ENCODE results near the gene SPRY1. TPM values are rescaled to one million over a fixed set of nuclear protein-coding genes. Genes with fewer than 3 reads are reported as not detected.

The SPRY1 gene, protein sequence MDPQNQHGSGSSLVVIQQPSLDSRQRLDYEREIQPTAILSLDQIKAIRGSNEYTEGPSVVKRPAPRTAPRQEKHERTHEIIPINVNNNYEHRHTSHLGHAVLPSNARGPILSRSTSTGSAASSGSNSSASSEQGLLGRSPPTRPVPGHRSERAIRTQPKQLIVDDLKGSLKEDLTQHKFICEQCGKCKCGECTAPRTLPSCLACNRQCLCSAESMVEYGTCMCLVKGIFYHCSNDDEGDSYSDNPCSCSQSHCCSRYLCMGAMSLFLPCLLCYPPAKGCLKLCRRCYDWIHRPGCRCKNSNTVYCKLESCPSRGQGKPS
- total RNA-seq = 10 to 100 TPM; 31.8 to 65.2 (median 48.4) TPM

DNA sequence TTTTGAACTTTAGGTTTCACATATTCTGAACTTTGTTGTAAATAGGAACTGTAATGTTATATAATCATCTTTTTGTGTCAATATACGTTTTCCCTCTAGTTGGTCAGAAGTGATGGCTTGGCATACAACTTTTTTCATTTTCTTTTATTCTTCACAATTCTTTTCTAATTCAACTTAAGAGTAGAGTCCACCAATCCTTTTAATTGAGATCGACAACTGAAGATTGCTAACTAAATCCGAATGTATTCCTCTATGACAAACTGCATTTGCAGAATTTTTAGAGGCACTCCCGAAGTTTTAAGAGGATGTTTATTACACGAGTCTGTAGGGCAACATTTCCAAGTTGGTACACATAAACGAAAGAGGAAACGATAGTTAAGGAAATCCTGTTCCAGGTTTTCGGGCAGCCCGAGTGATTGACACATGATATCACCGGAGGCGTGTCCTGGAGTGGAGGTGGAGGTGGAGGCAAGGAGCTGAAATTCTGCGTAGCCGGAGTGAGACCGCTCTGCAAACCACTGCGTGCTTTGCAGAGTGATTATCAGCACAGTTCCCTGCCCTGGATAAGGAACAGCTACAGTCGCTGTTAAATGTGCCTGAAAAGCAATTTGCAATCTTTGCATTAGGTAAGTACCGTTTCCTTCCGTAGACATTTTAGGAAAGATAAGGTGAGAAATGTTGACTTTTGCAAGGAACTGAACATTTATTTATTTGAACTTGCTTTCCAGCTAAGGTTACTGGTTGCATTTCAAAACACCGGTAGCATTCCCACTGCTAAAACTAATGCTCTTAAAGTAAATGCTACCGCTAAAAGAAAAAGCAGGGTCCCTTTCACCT, at the start of gene SPRY1:
SPRY1 (plus strand) TSS at position 489 of the 837 bp plus-strand sequence. CDS start 4,797 bp downstream, outside the sequence.
- Mint-ChIP-seq H3K4me3 (peak within 1 kb of the TSS; percentile 85), H3K9me3 (no peaks in the 10 kb centered on the region), H3K4me1 (ENCODE audit: low read depth) (peaks cover 30% of the 10 kb centered on the region), H3K36me3 (ENCODE audit: insufficient read depth) (peaks cover 8% of the 10 kb centered on the region), H3K27me3 (ENCODE audit: low read depth) (peaks cover 26% of the 10 kb centered on the region)
- peak; percentile 50 to 51 for ATAC-seq
- DNase-seq = peak; percentile 67

DNA sequence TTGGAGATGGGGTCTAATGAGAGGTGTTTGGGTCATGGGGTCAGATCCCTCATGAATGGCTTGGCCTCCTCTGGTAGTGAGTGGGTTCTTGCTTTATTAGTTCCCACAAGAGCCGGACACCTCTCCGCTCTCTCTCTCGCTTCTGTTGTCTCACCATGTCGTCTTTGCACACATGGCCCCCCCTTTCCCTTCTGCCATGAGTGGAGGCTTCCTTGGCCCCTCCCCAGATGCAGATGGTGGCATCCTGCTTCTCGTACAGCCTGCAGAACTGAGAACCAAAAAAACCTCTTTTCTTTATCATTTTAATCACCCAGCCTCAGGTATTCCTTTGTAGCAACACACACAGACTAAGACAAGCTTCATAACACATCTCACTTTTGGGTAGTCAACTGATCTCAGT, 49.6 kb upstream of the SPRY1 start:
- Mint-ChIP-seq H3K36me3 (ENCODE audit: insufficient read depth) (no peaks in the 10 kb centered on the region), H3K4me1 (ENCODE audit: low read depth) (no peaks in the 10 kb centered on the region), H3K4me3 (no peak overlapping the region), H3K9me3 (no peaks in the 10 kb centered on the region), H3K27me3 (ENCODE audit: low read depth) (no peaks in the 10 kb centered on the region)
- DNase-seq (no peak), ATAC-seq (no peak)

DNA sequence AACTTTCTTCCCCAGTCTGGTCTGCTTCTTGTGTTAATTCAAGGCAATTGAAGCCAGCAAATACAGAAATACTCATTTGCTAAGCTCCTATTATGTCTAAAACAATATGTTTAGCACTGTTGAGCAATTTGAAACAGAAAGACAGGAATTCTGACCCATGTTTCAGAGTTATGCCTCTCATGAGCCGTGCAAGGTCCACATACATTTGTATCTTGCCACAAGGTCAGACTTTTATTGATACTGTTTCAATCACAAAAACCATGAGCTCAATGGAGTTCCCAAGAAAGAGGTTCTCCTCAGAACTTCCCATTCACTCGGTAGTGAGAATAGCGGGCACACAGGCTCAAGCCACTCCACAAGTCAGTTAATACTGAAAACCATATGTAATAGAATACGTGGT, 47.6 kb upstream of the SPRY1 start:
- Mint-ChIP-seq H3K9me3 (no peaks in the 10 kb centered on the region), H3K4me1 (ENCODE audit: low read depth) (peaks cover 6% of the 10 kb centered on the region), H3K36me3 (ENCODE audit: insufficient read depth) (no peaks in the 10 kb centered on the region), H3K4me3 (no peak overlapping the region), H3K27me3 (ENCODE audit: low read depth) (no peaks in the 10 kb centered on the region)
- DNase-seq (no peak), ATAC-seq (no peak)

DNA sequence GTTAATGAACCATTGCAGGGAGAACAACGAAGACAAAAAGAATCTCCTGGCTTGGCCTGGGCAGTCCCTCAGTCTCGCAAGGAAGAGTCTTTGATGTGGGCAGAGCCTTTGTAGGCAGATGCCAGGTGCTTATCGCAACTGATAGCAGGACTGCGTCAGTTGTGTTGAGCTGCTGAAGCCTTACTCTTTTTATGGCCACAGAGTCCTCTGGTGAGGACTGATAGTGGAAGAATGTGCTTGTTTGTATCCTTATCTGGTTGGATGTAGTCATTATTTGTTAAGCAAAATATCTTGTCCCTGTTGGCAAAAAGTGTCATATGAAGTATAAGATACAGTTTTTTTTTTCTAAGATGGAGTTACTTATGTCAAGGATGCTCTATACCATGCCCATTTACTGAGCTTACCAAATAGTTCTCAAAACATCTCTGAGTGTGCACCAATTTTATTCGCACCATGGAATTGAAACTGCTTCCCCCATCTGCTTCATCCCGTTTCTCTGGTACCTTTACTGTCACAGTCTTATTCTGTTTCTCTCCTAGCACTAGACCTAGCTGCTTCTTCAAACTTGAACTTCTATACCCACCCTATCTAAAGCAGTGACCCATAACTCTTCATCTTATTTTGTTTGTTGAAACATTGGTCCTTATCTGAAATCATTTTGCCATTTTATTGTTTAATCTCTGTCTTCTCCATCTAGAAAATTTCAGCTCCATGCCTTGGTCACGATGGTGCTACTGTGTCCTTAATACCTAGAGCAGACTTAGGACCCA, 47.0 kb upstream of the SPRY1 start:
- Mint-ChIP-seq H3K27me3 (ENCODE audit: low read depth) (no peaks in the 10 kb centered on the region), H3K4me3 (no peak overlapping the region), H3K9me3 (no peaks in the 10 kb centered on the region), H3K4me1 (ENCODE audit: low read depth) (peaks cover 6% of the 10 kb centered on the region), H3K36me3 (ENCODE audit: insufficient read depth) (no peaks in the 10 kb centered on the region)
- DNase-seq = no peak
- ATAC-seq = no peak

DNA sequence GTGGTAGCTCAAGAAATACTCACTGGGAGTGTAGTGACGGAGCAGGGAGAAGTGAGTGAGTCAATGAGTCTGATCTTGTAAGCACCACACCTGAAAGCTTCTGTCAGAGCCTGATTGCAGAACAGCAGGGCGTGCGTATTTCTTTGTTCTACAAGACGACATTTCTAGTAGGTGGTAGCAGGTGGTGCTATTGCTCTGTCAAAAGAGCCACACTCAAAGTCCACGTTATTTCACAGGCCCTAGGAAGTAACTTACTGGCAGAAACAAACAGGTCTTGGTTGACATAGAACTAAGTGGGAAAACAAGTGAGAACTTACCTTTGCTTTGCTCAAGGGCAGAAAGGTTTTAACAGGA, 46.4 kb upstream of the SPRY1 start:
- no peak for ATAC-seq

DNA sequence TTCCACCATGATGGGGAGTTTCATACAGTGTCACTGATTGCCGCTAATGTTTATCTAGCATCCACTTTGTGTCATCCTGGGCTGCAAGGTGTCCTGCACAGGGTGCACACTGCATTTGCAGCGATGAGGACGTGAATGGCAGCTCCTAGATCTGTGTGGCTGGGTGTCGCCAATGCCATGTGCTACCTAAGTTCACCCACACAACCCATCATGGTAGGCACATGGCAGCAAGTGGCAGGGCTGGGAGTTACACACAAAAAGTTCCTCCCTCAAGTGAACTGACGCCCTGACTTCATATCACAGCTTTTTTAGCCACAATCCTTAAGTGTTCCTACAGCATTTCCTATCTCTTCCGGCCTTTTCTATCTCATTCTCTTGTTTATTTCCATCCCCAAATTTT, 45.9 kb upstream of the SPRY1 start:
- Mint-ChIP-seq H3K9me3 (no peaks in the 10 kb centered on the region), H3K27me3 (ENCODE audit: low read depth) (no peaks in the 10 kb centered on the region), H3K4me1 (ENCODE audit: low read depth) (peaks cover 6% of the 10 kb centered on the region), H3K36me3 (ENCODE audit: insufficient read depth) (no peaks in the 10 kb centered on the region), H3K4me3 (no peak overlapping the region)
- no peak for ATAC-seq
- no peak for DNase-seq

More for the DNA sequence above, 46.4 kb upstream of the SPRY1 start:
- Mint-ChIP-seq H3K27me3 (ENCODE audit: low read depth) (no peaks in the 10 kb centered on the region), H3K36me3 (ENCODE audit: insufficient read depth) (no peaks in the 10 kb centered on the region), H3K9me3 (no peaks in the 10 kb centered on the region), H3K4me1 (ENCODE audit: low read depth) (peaks cover 6% of the 10 kb centered on the region), H3K4me3 (no peak overlapping the region)
- no peak for DNase-seq

DNA sequence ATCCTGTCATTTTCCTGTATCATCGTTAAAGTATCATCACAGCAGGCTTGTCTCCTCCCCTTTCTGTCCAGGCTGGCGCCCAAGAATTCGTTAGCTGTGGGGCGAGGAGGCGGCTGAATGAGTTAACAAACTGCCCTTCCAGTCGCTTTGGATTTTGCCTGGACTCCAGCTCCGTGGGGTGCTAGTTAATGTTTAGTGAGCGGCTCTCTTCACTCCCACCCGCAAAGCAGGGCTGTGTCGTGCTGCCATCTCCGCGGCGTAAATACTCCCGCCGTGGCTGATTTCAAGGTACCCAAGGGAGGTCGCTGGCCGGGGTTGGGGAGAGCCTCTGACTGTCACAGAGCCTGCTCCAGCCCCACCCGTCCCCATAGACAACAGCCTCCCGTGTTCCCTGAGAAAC, 44.9 kb upstream of the SPRY1 start:
- no peak for ATAC-seq
- H3K27me3 Mint-ChIP-seq (ENCODE audit: low read depth) = no peaks in the 10 kb centered on the region
- H3K36me3 Mint-ChIP-seq (ENCODE audit: insufficient read depth) = no peaks in the 10 kb centered on the region
- peaks cover 6% of the 10 kb centered on the region for H3K4me1 Mint-ChIP-seq (ENCODE audit: low read depth)
- no peaks in the 10 kb centered on the region for H3K9me3 Mint-ChIP-seq
- no peak for DNase-seq
- no peak overlapping the region for H3K4me3 Mint-ChIP-seq

DNA sequence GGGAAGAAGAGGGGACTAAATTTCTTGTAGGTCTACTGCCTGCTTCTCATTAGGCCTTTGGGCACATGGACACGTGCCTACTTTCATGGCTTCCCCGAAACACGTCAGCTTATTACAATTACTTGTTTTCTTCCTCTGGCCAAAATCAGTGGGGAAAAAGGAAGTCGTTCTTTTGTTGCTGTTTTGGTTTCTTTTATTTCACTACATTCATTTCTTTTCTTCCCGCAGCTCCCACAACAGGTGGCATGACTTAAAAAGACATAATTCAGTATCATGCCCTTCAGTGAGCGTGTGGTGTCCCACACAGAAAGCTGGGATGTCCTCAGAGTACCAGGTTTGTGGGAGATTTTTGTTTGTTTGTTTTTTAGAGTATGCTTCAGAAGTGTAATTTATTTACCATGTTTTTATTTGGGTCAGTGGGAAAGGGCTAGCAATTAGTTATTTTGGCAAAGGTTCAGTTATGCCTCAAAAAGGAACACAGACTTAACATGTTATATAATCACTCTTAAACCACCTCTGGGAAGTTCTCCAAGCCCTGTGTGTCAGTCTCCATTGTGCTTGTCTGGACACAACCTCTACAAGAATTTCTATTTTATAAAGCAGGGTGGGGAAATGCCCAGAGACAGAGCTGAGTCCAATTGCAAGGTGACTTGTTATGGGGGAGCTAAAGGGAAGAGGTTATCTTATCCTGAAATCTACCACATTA, 44.2 kb upstream of the SPRY1 start:
- Mint-ChIP-seq H3K9me3 (no peaks in the 10 kb centered on the region), H3K36me3 (ENCODE audit: insufficient read depth) (no peaks in the 10 kb centered on the region), H3K4me1 (ENCODE audit: low read depth) (peaks cover 6% of the 10 kb centered on the region), H3K27me3 (ENCODE audit: low read depth) (no peaks in the 10 kb centered on the region), H3K4me3 (no peak overlapping the region)
- DNase-seq (no peak), ATAC-seq (no peak)

DNA sequence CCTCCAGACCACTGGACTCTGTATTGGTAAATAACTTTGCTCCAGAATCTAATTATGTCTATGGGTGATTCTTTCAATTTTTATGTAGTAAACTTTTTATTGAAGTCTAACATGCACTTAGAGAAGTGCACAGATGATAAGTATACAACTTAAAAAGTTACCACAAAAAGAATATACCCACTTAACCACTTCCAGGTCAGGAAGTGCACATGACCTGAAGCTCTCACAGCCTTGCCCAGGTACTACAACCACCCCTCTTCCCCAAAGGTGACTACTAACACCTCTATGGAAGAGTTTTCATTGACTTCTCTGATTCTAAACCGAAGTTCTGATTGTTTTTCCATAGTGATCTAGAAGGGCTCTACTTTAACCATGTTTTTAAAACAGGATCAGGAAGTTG, 43.6 kb upstream of the SPRY1 start:
- DNase-seq = no peak
- H3K4me1 Mint-ChIP-seq (ENCODE audit: low read depth) = peaks cover 6% of the 10 kb centered on the region
- H3K36me3 Mint-ChIP-seq (ENCODE audit: insufficient read depth) = no peaks in the 10 kb centered on the region
- ATAC-seq = no peak
- H3K27me3 Mint-ChIP-seq (ENCODE audit: low read depth) = no peaks in the 10 kb centered on the region
- no peaks in the 10 kb centered on the region for H3K9me3 Mint-ChIP-seq
- no peak overlapping the region for H3K4me3 Mint-ChIP-seq

DNA sequence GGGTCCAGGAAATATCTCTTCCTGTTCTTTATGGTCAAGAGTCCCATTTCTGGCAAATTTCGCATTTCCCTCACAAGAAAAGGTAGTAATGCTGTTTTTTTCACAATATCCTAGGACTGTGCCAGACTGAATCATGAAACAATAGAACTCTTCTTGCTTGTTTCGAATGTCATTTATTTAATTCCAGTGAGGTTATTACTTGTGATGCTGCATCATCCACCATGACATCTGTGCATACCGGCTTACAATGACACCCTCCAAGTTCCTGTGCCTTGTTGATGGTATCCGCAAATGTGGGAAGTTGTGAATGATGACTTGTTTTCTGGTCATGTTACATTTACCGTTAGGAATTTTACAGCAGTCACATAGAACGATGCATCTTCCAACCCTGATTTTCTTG, 42.9 kb upstream of the SPRY1 start:
- H3K4me1 Mint-ChIP-seq (ENCODE audit: low read depth) = peaks cover 6% of the 10 kb centered on the region
- no peaks in the 10 kb centered on the region for H3K36me3 Mint-ChIP-seq (ENCODE audit: insufficient read depth)
- ATAC-seq = no peak
- no peaks in the 10 kb centered on the region for H3K27me3 Mint-ChIP-seq (ENCODE audit: low read depth)
- no peak overlapping the region for H3K4me3 Mint-ChIP-seq
- no peaks in the 10 kb centered on the region for H3K9me3 Mint-ChIP-seq
- no peak for DNase-seq

DNA sequence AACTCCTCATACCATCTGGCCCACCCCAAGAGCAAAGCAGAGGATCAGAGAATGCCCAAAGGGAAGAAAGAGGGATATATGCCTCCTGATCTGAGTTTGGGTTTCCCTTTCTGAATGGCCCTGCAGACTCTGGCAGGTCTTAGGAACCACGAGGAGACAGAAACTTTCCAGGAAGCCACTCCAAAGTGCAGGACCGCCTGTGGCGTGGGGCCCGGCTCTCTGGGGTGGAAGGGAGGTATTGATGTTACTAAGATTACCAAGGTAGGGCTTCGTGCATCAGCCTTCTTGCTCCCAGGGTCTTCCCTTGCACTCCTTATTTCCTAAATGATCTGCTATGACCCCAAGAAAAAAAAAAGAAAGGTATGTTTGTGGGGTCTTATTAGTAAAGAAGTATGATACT, 41.9 kb upstream of the SPRY1 start:
- H3K36me3 Mint-ChIP-seq (ENCODE audit: insufficient read depth) = no peaks in the 10 kb centered on the region

DNA sequence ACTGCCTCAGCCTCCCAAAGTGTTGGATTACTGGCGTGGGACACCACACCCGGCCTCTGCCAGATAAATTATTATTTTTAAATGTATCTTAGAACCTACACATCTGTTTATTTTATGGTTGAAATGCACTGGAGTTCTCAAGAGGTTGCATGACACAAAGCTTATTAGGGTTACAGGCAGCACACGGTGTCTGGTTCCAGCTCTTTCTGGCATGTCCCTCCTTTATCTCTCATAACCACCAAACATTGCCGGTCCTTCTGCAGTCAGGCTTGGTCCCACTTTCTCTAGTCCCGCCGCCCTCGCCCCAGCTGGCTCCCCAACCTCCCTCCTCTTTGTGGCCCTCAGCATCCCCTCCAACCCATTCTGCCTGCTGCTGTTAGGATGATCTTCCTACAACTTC, 39.7 kb upstream of the SPRY1 start:
- H3K36me3 Mint-ChIP-seq (ENCODE audit: insufficient read depth) = no peaks in the 10 kb centered on the region
- H3K9me3 Mint-ChIP-seq = no peaks in the 10 kb centered on the region
- no peaks in the 10 kb centered on the region for H3K27me3 Mint-ChIP-seq (ENCODE audit: low read depth)
- ATAC-seq (no peak), DNase-seq (no peak)
- no peak overlapping the region for H3K4me3 Mint-ChIP-seq
- peaks cover 6% of the 10 kb centered on the region for H3K4me1 Mint-ChIP-seq (ENCODE audit: low read depth)

More for the DNA sequence above, 41.9 kb upstream of the SPRY1 start:
- Mint-ChIP-seq H3K4me3 (no peak overlapping the region), H3K9me3 (no peaks in the 10 kb centered on the region), H3K4me1 (ENCODE audit: low read depth) (peaks cover 6% of the 10 kb centered on the region), H3K27me3 (ENCODE audit: low read depth) (no peaks in the 10 kb centered on the region)
- DNase-seq (no peak), ATAC-seq (no peak)

DNA sequence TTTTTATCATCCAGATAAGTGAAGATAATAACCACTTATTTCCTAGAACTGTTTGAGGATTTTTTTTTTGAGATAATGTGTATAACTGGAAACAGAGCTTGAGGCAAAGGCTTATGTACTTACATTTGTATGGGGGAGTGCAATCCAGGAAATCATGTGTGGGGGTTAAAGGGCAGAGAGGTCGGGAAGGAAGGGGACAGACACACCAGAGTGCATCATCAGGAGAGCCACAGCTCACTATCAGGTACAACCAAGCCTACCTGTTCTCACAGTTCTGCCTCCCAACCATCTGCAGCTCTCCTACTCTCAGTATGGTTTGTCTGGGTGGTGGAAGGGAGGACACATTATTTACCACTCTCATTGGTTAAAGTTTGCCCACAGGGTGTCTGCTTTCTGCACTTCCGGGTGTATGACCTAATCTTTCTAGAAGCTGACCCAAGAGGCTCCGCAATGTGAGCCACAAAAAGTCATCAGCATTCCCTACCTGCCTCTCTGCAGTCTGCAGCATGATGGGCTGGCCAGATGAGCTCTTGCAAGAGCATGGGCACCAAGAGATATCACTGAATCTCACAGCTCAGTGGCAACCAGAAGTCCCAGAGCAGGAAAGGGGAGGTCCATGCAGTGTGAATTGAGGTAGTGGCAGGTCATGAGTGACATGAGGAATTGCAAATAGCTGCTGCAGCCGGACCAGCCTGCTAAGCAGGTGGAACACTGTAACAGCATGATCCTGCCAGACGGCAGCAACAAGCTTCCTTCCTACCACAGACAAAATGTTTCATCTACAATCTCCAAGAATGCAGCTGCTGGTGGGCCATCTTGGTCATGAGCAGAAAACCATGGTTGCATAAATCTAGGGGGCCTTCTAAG, 36.9 kb upstream of the SPRY1 start:
- H3K36me3 Mint-ChIP-seq (ENCODE audit: insufficient read depth) = no peaks in the 10 kb centered on the region
- H3K9me3 Mint-ChIP-seq = no peaks in the 10 kb centered on the region
- no peak for ATAC-seq
- no peaks in the 10 kb centered on the region for H3K27me3 Mint-ChIP-seq (ENCODE audit: low read depth)
- H3K4me3 Mint-ChIP-seq = no peak overlapping the region
- DNase-seq = no peak
- H3K4me1 Mint-ChIP-seq (ENCODE audit: low read depth) = no peaks in the 10 kb centered on the region
